Activated CD4-positive, alpha-beta T cell treated with anti-CD3 and anti-CD28 coated beads for 4 hours (primary cell): Measurements from ENCODE around the gene SLC3A2.

ENCODE experiments used
- DNase-seq, 2 donors: peaks; one replicate each; pipeline ENCODE4 v3.0.0-alpha.2; 2020

SLC3A2 gene

DNA sequence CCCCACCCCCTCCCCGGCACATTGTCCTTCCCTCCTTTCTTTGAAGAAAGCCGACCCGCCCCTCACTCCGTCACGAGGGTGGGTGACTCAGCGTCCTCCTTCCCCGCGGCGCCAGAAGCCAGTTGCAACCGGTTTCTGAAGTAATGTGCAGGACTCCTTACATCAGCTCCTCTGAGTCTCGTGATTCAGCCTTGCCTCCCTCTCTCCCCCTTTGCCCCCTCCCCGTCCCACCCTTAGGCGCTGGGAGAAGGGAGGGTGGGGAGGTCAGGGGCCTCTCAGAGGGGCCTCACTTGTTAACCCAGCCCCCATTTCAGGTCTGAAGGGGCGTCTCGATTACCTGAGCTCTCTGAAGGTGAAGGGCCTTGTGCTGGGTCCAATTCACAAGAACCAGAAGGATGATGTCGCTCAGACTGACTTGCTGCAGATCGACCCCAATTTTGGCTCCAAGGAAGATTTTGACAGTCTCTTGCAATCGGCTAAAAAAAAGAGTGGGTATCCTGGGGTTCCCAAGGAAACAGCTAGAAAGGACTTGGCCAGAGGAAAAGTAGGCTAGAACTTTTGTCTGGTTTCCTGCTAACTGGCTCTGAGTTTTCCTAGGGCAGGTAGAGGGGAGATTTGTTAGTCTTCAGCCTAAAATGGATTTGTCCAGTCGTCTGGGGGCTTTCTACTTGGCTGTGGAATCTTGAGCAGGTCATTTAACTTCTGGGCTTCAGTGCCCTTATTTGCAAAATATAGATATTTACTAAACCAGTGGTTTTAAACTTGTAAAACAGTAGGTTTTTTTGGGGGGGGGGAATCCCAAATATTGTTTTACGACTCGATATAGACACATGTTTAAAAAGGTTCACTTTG, 1.1 kb downstream of the SLC3A2 start:
- peak; percentile 95 to 96 for DNase-seq

DNA sequence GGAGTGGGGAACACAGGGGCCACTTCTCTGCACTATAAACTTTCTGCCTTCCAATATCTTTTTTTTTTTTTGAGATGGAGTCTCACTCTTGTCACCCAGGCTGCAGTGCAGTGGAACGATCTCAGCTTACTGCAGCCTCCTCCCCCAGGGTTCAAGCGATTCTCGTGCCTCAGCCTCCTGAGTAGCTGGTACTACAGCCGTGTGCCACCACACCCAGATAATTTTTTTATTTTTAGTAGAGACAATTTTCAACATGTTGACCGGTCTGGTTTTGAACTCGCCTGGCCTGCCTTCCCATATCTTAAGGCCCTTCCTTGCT, 1.7 kb downstream of the SLC3A2 start:
- no peak for DNase-seq

DNA sequence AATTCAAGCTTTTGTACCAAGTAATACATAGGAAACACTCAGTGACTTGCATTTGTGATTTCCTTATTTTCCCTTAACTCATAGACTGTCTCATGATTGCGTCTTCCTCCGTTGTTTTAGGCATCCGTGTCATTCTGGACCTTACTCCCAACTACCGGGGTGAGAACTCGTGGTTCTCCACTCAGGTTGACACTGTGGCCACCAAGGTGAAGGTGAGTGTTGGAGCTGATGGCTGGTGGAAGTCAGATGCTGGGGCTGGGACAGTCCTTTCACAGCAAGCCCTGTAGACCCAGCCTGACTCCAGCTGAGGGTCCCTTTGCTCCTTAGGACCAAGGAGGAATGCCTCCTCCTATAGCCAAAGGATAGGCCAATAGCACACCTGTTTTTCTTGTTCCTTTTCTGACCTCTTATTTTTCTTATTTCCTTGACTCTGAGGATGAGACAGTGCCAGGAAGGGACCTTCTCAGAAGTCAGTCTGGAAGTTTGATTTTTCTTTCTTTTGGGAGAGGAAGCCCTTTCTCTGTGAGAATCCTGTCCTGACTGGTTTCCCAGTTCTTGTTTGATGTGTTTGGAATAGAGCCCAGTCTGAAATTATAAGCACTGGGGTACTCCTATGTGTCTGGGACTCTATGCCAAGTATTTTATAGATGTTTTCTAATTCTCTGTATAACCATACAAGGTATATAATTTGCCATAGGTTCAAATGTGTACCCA, 2.2 kb downstream of the SLC3A2 start:
- DNase-seq = no peak

DNA sequence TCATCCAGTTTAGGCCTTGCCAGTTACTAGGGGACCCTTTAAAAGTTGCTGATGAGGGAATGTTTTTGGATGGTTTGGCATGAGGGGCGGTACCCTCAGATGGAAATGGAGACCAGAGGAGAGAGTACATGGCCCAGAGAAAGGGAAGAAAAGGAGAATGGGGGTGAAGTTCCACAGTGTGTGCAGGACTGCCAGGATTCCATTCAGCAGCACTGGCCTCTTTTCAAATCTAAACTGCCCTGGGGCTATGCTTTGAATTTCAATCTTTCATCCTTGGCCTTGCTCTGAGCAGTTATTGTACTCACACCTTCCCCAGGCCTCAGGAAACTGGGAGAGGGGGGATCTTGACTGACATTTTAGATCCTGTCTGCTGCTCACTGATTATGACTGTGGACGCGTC, 3.0 kb downstream of the SLC3A2 start:
- DNase-seq = no peak

DNA sequence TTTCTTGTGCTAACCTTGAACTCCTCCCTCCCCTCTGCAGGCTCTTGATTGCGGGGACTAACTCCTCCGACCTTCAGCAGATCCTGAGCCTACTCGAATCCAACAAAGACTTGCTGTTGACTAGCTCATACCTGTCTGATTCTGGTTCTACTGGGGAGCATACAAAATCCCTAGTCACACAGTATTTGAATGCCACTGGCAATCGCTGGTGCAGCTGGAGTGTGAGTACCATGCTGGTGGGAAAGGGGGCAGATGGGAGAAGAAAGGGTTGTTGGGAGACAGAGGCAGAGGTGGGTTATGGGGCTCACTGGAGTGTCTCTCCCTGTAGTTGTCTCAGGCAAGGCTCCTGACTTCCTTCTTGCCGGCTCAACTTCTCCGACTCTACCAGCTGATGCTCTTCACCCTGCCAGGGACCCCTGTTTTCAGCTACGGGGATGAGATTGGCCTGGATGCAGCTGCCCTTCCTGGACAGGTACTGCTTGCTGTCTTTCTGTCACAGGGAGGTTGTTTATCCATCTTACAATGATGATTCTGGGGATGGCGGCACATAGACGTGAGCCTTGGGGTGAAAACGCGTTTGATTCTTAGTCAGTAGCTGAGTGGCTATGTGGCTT, 4.5 kb downstream of the SLC3A2 start:
- no peak for DNase-seq

DNA sequence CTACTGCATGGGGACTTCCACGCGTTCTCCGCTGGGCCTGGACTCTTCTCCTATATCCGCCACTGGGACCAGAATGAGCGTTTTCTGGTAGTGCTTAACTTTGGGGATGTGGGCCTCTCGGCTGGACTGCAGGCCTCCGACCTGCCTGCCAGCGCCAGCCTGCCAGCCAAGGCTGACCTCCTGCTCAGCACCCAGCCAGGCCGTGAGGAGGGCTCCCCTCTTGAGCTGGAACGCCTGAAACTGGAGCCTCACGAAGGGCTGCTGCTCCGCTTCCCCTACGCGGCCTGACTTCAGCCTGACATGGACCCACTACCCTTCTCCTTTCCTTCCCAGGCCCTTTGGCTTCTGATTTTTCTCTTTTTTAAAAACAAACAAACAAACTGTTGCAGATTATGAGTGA, 7.7 kb downstream of the SLC3A2 start:
- DNase-seq = no peak

DNA sequence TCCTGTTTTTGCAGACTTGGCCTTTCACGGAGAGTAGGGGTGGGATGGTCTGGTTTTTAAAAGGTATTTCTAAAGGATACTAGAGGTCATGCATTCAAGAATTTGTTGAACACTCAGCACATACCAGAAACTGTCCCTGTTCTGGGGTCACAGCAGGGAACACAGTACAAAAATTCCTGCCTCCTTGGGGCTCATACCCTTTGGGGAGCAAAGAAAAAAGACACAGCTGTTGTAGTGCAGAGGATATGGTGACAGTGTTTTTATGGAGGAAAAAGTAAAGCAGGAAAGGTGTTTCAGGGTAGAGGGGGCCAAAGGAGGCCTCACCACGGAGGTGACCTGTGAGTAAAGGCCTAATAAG, 8.4 kb downstream of the SLC3A2 start:
- DNase-seq = no peak

DNA sequence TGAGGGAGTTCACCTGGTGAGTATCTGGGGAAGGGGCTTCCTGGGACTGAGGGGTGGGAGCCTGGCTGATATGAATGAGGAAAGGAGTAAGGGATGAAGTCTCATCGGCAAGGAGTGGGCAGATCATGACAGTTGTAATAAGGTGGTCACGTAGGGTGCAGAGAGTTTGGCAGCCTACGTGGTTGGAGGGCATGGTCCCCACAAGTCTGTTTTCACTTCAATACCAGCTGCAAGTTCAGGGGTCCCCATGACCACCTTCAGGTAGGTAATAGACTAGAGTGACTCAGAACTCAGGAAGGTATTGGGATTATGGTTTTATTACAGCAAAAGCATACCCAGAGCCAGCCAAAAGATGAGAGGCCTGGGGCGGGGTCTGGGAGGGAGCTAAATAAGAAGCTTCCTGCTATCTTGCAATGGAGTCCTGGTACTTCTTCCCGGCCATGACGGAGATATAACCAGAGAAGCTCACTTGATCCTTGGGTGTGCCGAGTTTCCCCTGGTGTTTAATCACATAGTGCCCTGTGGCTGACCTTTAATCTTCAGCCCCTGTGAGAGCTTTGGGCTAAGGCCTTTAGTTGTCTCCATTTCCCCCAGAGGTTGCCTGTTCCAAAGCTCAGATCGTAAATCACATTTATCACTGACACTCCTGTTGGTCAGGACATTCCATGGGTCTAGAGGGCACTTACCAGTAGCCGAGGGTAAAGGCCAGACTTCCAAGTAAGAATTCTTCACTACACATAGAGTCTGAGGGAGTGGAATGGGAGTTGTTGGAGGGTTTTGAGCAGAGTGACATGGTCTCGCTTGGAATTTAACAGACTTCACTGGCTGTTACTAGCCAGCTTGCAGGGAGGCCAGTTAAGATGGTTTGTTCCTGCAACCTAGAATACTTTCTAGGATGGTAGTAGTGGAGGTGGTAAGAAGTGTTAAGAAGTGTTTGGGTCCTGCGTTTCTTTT, 9.1 kb downstream of the SLC3A2 start:
- DNase-seq = no peak

DNA sequence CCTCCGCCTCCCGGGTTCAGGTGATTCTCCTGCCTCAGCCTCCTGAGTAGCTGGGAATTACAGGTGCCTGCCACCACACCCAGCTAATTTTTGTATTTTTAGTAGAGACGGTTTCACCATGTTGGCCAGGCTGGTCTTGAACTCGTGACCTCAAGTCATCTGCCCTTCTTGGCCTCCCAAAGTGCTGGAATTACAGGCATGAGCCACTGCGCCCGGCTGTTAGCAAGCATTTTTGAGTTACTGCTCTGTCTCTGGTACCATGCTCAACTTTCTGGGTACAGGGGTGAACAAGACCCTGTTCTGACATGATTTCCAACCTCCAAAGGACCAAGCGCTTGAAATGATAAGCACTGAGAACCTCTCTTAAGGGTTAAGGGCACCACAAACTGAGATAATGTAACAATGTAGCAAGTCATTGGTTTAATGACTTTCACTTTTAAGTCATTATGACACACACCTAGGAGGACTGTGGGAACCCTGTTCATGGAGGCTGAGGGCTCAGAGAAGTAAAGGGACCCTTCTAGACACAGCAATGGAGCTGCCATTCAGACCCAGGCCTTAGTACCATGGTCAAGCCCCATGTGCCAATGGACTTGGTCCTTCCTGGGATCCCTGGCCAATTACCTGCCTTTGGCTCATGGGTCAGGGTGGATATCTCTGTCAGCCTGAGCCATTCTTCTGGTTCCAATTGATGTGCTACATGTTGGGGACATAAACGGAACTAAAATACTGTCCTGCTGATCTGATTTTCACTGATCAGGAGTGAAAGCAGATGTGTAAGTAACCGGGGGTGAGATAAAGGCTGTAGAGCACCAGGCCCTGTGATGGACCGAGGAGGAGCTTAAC, 11.6 kb downstream of the SLC3A2 start:
- no peak for DNase-seq

DNA sequence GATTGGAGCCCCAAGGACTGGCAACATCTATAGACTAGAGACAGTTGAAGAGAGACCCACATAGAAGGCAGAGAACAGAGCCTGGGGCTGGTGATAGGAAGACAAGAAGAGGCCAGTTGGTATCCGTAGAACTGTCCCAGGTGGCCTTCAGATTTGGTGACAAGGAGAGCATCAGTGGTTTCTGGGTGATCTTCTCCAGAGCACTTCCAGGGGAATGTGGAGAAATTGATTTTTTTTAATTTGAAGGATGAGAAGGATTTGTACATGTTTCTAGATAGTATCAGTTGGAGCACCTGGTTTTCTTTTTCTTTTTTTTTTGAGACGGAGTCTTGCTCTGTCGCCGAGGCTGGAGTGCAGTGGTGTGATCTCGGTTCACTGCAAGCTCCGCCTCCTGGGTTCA, 14.8 kb downstream of the SLC3A2 start:
- DNase-seq = no peak

DNA sequence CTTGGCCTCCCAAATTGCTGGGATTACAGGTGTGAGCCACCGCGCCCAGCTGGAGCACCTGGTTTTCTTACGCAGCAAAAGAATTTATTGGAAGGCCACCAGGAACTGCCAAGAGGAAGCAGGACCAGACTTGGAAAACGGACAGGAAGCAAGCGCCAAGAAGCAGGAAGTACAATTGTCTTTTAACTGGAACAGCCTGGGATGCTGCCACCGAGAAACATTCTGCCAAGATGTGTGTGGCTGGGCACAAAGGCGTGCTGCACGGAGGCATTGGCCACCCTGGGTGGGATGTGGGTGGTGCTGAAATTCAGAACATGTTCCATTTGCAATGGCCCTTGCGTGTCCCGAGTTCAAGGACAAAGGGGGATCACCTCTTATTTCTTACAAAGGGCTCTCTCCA, 15.4 kb downstream of the SLC3A2 start:
- DNase-seq = no peak

DNA sequence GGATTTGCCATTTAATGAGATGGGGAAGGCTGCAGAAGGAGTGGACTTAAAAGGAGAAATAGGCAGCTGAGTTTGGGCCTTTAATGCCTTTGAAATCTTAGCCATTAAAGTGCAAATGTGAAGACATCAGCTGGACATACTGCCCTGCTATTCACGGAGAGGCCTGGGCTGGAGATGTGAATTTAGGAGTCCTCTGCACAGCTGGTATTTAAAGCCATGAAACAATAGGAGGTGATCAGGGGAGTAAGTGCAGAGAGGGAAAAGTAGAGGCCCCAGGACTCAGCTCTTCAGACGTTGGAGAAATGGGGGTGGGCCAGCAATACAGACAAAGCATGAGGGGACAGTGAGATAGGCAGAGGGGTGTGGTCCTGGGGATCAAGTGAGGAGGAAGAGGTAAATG, 16.6 kb downstream of the SLC3A2 start:
- DNase-seq = no peak

DNA sequence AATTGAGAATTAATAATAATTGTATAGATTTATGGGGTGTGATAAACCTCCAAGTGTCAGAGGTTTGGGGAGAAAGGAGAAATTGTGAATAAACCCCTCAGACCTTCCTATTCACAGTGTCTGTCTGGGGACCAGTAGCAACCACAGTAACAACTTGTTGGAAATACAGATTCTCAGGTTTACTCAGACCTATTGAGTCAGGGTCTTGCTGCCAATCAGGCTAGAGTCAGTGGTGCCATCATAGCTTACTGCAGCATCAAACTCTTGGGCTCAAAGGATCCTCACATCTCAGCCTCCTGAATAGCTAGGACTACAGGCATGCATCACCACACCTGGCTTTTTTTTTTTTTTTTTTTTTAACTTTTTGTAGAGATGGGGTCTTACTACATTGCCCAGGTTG, 17.3 kb downstream of the SLC3A2 start:
- DNase-seq = no peak

DNA sequence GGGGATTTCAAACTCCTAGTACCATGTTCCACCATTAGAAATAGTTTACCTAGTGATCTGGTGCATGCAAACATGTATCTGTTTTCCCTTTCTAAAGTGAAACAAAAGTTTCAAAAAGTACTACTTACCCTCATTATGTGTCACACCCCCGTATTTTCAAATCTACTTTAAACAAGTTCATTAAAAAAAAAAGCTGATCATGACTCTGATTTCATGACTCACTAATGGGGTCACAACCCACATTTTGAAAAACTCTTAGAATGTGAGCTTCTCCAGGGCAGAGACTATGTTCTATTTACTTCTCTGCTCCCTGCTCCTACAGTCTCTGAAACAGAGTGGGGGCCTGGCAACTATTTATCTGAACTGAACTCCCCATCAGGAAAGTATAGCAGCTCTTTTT, 22.2 kb downstream of the SLC3A2 start:
- no peak for DNase-seq

DNA sequence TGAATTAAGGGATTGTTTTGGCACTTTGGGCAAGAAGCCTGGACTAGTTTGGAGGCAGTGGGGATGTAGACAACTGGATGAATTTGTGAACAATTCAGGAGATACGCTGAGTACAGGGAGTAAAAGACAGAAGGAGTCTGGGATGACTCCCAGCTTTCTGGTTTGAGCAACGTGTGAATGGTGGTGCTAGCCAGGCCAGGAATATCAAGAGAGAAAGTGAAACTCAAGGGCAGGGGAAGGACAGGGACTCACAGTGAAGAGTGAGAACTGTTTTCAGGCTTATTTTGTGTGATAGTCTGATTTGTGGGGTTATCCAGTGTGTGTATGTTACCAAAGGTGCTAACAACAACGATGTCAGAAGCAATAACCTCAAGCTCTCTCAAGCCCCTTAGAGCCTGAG, 24.6 kb downstream of the SLC3A2 start:
- no peak for DNase-seq

DNA sequence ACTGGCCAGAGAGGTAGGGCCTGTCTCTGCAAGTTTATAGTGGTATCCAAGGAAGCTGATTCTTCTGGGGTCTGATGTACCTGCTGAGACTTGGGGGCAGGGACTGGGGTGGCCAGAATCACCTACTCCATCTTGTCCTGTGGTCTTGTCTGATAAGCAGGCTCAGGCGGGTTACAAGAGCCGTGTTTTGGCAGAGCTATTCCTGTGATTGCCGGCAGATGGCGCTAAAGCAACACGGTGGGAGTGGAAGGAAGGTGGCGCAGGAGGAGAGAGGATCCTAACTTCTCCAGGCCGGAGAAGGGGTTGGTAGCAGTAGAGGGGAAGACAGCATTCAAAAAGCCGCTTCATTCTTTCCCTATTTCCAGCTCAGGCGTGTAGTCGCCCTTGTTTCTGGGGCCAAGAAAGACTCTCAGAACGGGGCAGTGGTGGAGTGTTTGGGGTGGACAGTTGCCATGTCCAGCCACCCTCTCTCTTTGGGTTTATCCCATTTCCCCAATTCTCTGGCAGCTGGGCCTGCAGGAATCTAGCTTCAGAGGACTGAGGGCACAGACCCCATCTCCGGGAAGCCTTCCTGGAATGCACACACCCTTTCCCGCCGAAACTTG, 25.3 kb downstream of the SLC3A2 start:
- DNase-seq = peak; percentile 58 to 82

DNA sequence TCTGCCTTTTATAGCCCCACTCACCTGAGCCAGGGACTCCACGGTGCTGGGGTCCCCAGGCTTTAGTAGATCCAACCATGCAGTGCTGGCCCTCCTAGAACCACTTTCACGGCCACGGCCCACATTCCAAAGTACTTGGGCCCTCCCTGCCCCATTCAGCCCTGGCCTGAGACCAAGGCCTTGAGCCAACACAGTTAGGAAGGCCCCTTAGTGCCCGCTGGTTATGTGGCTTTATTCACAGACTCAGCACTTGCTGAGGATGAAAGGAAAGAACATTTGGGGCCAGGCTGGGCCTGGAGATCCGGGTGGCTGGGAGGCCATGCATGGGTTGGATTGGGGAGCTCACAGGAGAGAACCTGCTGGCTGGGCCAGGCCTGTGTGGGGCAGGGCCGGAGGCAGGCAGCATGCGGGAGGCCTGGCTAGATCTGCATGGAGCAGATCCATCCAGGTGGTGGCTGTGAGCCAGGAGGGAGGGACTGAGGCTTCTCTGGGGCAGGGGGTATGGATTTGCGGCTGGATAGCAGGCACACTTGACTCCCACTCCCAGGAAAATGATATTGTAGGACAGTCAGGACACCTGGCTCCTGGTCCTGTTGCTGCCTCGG, 27.9 kb downstream of the SLC3A2 start:
- no peak for DNase-seq

DNA sequence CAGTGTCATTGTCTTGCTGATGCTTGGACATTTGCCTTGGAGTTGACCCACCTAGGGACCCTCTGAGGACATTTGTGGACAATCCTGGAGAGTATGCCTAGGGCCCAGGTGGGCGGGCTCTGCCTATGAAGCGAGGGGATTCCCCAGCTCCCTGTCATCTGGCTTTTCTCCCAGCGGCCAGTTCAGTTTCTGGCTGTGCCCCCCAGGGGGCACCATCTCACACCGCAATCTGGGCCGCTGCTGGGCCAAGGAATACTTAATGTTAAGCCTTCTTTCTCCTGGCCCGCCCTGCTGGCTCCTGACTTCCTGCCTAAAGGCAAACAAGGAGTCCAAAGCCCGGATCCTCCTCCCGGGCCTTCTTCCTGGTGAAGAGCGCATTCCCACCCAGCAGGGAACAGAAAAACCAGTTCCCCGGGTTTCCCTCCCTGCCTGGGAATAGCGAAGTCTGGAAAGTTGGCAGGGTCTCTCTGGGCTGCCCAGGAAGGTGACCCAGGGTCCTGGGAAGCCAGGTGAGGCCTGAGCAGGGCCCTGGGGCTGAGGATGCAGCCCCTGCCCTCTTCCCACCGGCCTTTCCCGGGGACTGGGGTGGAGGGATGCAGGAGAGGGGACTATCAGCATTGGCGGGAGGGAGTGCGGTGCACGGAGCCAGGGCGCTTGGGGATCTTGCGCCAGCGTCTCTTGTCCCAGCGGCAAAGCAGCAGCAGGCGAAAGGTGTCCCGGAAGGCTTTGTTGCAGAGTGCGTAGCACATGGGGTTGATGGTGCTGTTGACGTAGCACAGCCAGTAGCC, 28.6 kb downstream of the SLC3A2 start:
- no peak for DNase-seq

DNA sequence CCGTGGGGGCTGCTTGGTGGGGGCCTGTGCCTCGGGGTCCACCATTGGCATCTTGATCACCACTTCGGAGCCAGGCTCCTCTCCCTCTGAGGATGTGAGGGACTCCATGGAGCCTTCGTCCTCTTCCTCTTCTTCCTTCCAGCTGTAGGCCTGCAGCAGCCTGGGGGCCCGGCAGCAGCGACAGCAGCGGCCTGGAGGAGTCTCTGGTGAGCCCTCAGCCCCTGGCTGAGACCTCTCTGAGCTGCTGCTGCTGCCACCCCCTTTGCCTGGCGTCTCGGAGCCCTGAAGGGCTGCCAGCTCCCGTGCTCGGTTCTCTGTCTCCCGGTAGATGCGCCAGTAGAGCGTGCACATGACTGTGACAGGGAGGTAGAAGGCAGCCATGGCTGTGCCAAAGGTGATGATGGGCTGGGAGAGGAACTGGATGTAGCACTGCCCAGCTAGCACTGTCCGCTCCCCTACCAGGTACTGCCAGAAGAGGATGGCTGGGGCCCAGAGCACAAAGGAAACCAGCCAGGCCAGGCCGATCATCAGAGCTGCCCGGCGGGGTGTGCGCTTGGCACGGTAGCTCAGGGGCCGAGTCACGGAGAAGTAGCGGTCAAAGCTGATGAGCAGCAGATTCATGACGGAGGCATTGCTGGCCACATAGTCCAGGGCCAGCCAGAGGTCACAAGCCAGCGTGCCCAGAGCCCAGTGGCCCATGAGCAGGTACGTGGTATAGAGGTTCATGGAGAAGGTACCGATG, 29.6 kb downstream of the SLC3A2 start:
- DNase-seq = no peak
